Measurements from ENCODE around the gene PPM1J. TPM values are rescaled to one million over a fixed set of nuclear protein-coding genes. Genes with fewer than 3 reads are reported as not detected.
A peak's percentile ranks its signal among the peaks of the same experiment; 100 is the strongest.

PPM1J gene
- total and polyA plus RNA-seq, 2 of the 13 experiments (the other 11 are each of a cell fraction or from before 2014, with no cell fraction given) = 0.07 to 0.22 TPM

- TF ChIP-seq TRAFD1 (CRISPR knock-in tag; IDR thresholded peaks at IDR 0.05; ENCODE audit: borderline replicate concordance) (no peak), GZF1 (CRISPR knock-in tag; IDR thresholded peaks at IDR 0.05) (no peak), NFE2L2 (IDR thresholded peaks at IDR 0.05; ENCODE audit: low read length) (no peak), NCOA2 (CRISPR knock-in tag; IDR thresholded peaks at IDR 0.05) (0 out of 2 replicates have a peak, but pooled peaks have one; percentile 26), HHEX (CRISPR knock-in tag; IDR thresholded peaks at IDR 0.05) (no peak), KAT2B (IDR thresholded peaks at IDR 0.05; ENCODE audit: borderline replicate concordance, low read depth, low read length) (no peak), ZNF674 (CRISPR knock-in tag; IDR thresholded peaks at IDR 0.05; ENCODE audit: low read depth) (no peak), ZNF549 (CRISPR knock-in tag; IDR thresholded peaks at IDR 0.05) (no peak), ZNF34 (CRISPR knock-in tag; IDR thresholded peaks at IDR 0.05; ENCODE audit: borderline replicate concordance) (no peak), ZNF562 (CRISPR knock-in tag; IDR thresholded peaks at IDR 0.05; ENCODE audit: borderline replicate concordance) (no peak), ZNF746 (CRISPR knock-in tag; IDR thresholded peaks at IDR 0.05) (peak; percentile 73; the same call in 1 of the 2 replicates), ZNF724P (CRISPR knock-in tag; IDR thresholded peaks at IDR 0.05; ENCODE audit: borderline replicate concordance) (no peak), ELF1 (CRISPR knock-in tag; IDR thresholded peaks at IDR 0.05) (peak; percentile 19; the same call in 1 of the 2 replicates), HMGA1 (CRISPR knock-in tag; conservative IDR thresholded peaks at IDR 0.05) (no peak), THAP9 (CRISPR knock-in tag; IDR thresholded peaks at IDR 0.05; ENCODE audit: borderline replicate concordance) (0 out of 2 replicates have a peak, but pooled peaks have one; percentile 18), PCBP2 (optimal IDR thresholded peaks at IDR 0.05; ENCODE audit: low read depth, low read length, poor library complexity, severe bottlenecking) (no peak), MLX (CRISPR knock-in tag; IDR thresholded peaks at IDR 0.05) (no peak), RBM22 (optimal IDR thresholded peaks at IDR 0.05; ENCODE audit: low read length) (peak; percentile 26), SMAD3 (CRISPR knock-in tag; IDR thresholded peaks at IDR 0.05) (no peak)
- TF ChIP-seq, protein P1, sequence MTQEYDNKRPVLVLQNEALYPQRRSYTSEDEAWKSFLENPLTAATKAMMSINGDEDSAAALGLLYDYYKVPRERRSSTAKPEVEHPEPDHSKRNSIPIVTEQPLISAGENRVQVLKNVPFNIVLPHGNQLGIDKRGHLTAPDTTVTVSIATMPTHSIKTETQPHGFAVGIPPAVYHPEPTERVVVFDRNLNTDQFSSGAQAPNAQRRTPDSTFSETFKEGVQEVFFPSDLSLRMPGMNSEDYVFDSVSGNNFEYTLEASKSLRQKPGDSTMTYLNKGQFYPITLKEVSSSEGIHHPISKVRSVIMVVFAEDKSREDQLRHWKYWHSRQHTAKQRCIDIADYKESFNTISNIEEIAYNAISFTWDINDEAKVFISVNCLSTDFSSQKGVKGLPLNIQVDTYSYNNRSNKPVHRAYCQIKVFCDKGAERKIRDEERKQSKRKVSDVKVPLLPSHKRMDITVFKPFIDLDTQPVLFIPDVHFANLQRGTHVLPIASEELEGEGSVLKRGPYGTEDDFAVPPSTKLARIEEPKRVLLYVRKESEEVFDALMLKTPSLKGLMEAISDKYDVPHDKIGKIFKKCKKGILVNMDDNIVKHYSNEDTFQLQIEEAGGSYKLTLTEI (CRISPR knock-in tag; conservative IDR thresholded peaks at IDR 0.05) = no peak
- TF ChIP-seq, protein P2, sequence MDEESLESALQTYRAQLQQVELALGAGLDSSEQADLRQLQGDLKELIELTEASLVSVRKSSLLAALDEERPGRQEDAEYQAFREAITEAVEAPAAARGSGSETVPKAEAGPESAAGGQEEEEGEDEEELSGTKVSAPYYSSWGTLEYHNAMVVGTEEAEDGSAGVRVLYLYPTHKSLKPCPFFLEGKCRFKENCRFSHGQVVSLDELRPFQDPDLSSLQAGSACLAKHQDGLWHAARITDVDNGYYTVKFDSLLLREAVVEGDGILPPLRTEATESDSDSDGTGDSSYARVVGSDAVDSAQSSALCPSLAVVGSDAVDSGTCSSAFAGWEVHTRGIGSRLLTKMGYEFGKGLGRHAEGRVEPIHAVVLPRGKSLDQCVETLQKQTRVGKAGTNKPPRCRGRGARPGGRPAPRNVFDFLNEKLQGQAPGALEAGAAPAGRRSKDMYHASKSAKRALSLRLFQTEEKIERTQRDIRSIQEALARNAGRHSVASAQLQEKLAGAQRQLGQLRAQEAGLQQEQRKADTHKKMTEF (CRISPR knock-in tag; IDR thresholded peaks at IDR 0.05) = peak; percentile 59; the same call in 1 of the 2 replicates
Measured at GRCh38 chr1:112700290-112701226, 14.6 kb downstream of the PPM1J start (continued).

Data from HepG2 (cell line).